Measurements from ENCODE around the gene PBRM1.

Gene PBRM1

DNA sequence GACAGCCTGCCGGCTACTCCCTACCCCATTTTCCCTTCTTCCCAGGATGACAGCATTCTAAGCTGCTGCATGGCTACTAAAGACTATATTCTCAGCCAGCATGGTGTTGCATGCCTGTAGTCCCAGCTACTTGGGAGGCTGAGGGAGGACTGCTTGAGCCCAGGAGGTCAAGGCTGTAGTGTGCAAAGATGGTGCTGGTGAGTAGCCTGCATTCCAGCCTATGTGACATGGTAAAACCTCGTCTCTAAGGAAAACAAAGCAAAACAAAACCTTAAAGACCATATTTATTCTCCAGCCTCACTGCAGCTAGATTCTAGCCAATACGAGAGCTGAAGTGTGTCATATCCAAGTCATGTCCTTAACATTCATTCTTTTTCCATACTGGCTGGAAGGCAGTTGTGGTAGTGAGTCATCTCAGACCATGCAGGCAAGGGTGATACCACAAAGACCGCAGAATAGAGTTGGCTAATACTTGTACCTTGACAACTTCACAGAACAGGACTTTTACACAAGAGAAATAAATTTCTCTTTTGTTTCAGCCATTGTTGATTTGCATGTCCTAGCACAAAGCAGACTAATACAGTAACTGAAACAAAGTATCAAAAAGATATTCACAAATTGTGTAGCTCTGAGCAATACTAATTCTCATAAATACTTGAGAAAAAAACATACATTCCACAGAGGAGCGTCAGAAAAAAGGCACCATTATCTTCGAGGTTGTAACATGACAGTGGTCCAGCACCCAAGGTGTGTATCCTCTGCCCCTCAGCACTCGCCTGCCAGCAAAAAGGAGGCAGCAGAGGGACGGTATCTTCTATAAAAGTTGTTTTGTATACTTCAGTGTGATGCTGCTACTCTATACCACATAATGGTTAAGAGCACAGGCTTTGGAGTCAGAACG lies 14.8 kb downstream of the PBRM1 start:
- DNase-seq (ENCODE audit: low spot score): no peak

DNA sequence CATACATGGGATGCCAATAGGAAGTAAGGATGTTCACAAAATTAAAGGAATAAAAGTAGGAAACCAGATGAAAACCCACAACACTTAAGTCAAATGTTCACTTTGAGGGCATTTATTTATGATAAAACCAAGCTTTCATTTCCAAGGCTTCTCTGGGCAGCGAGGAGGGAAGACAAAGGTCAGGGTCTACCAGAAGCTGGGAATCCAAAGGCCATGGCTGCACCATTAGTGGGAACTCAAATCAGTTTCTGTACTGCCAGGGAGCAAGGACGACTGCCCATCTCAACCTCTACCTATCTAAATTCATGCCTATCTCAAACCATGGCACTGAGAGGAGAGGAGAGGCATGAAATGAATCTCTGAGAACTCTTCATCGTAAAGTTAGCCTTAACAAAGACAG lies 22.6 kb downstream of the PBRM1 start:
- no peak for DNase-seq (ENCODE audit: low spot score)

DNA sequence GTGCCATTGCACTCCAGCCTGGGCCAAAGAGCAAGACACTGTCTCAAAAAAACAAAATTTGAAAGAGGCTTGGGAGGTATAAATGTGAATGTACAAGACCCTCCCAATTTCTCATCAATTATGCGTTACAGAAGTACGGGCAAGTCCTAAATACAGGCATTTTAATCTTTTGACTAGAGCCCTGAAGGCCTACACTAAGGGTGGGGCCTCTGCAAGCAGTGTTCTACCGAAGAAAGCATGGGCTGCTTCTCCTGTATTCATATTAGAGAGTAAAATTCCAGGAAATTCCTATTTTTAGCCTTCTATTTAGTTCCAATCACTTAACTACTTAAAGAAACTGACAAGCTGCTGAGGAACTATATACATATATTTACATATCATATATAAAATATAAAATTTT lies 25.7 kb downstream of the PBRM1 start:
- DNase-seq (ENCODE audit: low spot score): no peak

DNA sequence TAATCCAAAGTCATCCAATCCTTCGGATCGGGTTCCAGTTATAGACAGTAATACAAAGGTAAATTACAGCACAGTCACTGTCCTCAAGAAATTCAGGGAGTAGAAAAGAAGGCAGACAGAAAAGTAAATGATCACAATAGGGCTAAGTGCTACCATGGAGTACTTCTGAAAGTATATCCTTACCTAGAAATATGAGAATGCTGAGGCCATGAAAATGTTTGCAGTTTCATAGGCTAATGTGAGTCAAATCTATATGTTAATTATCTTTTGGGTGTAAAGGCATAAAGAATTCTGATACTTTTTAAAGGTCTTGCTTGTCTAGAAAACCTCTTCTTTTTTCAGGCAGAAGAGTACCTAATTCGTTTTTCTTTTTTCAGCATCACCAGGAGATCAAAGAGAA lies 29.8 kb downstream of the PBRM1 start:
- DNase-seq (ENCODE audit: low spot score): no peak

DNA sequence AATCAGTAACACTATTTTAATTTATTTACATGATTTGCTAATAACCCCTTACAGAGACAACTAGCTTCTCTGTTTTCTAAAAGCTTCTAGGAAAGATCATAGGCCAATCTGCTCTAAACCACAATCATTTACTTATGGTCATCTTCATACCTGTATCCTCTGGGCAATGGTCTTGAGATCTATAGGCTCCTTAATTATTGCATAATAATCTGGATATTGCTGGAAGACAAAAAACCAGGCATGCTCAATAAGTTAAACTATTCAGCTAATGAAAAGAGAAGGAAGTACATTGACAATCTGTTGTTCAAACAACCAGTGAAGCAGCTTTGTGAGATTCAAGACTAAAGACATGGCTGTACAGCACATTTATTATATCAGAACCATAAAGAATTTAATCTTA lies 34.1 kb downstream of the PBRM1 start:
- no peak for DNase-seq (ENCODE audit: low spot score)

DNA sequence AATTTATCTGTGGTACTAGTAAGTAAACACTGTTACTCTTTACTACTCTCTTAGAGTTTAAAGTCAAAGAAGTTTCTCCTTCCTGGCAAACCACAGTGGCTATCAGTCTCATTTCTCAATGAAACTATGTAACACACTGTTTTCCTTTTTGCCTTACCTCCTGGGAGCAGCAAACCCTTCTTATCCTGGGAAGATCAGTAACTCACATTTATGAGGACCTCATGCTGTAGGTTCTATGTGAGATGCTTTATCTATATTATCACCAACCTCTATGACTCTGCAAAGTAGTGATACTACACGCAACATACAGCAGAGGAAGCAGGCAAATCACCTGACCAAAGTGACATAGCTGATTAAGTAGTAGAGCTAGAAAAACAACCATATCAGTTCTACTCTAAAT lies 35.3 kb downstream of the PBRM1 start:
- no peak for DNase-seq (ENCODE audit: low spot score)

DNA sequence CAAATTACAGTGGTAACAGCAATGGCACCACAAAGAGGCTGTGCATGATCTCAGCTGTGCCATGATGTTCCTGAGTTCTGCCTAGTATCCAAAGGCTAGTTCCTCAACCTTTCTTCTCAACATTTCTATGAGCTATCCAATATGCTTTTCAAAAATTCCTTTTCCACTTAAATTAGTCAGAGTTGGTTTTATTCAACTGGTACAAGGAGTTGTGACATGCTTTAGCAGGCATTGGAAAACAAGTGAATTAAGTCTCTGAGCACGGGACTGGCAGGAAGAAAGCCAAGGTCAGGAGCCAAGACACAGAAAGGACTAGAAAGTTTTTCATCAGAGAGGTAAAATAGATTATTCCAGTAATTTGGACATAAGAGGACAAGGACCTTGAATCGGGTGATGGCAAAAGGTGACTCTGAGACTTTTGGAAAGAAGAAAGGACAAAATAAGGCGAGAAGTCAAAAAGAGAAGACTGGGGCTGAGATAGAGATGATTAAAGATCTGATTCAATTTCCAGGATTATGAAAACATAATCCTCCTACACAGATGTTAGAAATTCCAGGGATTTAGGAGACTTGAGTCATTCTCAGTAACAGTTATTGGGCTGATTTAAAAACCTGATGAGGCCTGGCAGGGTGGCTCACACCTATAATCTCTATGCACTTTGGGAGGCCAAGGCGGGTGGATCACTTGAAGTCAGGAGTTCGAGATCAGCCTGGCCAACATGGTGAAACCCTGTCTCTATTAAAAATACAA lies 36.1 kb downstream of the PBRM1 start:
- DNase-seq (ENCODE audit: low spot score): no peak

DNA sequence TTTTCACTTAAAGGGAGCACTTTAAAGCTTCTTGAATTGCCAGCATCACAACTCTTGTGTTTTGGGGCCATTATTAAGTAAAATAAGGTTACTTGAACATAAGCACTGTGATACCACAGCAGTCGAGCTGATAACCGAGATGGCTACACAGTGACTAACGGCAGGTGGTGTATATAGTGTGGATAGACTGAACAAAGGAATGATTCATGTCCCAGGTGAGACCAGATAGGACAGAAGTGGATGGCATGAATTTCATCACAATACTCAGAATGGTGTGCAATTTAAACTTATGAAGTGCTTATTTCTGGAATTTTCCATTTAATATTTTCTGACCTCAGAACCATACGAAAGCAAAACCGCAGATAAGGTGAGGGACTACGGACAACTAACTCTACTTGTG lies 40.2 kb downstream of the PBRM1 start:
- DNase-seq (ENCODE audit: low spot score): no peak

DNA sequence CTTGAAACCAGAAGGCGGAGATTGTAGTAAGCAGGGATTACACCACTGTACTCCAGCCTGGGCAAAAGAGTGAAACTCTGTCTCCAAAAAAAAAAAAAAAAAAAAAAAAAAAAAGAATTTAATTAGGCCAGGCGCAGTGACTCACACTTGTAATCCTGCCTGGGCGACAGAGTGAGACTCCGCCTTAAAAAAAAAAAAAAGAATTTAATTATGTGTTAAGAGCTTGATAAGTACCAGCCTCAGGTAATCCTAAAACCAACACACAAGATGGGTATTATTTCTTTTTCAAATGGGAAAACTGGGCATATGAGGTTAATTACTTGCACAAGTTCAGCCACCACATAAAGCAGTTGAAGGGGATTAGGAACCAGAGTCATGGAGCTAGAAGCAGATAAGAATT lies 49.0 kb downstream of the PBRM1 start:
- no peak for DNase-seq (ENCODE audit: low spot score)

DNA sequence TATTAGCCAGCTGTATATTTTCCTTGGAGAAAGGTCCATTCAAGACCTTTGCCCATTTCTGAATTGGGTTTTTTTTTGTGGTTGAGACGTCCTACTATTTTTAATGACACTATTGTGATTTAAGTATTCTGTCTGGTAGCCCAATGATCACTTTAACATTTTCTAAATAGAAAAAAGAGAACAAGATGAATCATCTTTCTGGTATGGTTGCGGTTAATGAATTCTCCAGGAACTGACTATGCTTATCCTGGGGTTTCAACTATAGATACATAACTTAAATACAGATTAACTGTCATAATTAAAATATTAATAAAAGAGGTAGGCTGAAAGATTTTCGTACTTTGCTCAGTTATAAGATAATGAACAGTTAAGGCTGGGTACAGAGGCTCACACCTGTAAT lies 51.9 kb downstream of the PBRM1 start:
- no peak for DNase-seq (ENCODE audit: low spot score)

DNA sequence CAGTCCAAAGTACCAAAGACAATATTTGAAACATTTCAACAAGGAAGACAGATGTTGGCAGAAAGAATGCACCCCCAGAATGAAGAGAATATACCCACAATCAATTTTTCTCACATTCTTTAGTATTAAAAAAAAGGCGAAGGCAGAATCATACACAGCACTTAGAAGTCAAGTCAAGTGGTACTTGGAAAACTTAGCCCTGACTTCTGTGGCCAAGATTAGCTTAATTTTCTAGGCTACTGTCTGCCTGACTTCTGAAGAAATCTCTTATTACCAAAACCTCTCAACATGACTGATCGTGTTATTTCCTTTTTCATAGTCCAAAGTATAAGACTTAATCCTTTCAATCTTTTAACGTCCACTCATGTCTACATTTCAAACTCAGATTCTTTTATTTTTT lies 60.7 kb downstream of the PBRM1 start:
- DNase-seq (ENCODE audit: low spot score): no peak

DNA sequence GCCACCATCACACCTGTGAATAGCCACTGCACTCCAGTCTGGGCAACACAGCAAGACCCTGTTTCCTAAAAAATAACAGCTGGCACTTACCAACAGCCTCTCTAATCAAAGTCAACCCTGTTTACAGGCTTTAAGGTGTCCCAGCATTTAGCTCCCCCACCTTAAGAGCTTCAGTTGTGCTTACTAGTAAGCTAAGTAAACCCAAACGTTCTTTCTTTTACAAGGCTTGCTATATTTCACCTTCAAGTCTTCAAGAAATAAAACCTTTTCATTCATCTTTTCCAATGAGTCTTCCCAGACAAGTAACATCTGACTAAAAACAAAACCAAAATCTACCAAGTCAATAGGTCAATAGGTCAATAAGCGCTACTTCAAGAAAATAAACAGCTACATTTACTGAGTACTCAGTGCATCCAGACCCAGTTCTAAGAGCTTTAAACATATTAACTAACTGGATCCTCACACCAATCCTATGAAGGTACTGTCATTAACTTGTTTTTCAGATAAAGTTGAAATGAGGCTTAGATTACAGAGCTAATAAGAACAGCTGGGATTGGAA lies 62.4 kb downstream of the PBRM1 start:
- no peak for DNase-seq (ENCODE audit: low spot score)

DNA sequence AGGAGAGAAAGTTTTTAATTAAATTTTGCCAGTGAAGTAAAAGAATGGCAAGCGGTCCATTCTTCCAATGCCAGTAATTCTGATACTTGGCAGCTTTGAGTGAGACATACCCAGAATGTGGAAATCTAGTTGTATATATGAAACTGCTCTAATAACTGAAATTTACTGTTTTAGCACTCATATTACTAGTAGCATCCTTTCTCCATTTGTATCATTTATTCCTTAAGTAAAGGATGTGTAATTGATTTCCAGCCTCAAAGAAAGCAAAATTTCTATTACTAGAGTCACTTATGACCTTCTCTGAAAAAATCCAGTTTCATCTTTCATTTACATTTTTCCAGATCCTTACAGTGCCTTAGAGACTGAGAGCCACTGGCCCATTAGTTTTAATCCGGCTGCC lies 65.1 kb downstream of the PBRM1 start:
- DNase-seq (ENCODE audit: low spot score): no peak

DNA sequence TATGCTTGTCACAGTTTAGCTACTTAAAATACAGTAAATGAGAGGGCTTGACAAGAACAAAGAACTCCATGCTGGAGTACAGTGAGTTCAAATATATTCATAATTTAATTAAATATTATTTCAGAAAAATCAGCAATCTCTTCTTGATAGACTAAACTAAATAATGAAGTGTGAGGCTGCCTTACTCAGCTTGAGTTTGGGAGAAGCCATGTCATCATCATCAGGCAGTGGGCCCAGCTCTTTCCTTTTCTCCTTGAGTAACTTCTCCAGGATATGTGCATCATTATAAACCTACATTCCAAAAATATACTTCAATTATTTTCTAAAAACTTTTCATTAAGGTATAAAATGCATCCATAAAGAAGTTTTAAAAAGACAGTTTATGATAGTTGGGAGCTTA lies 70.5 kb downstream of the PBRM1 start:
- DNase-seq (ENCODE audit: low spot score): no peak

DNA sequence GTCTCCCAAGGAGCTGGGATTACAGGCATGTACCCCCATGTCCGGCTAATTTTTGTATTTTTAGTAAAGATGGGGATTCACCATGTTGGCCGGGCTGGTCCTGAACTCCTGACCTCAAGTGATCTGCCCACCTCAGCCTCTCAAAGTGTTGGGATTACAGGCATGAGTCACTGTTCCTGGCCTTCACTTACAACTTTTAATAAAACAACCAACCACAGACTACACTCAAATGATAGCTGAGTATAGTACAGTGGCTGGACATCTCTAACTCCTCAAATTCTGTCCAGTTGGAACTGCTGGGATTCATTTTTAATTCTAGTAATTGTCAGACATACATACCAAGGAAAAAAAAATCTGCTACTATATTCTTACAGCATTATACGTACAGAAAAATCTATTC lies 71.0 kb downstream of the PBRM1 start:
- no peak for DNase-seq (ENCODE audit: low spot score)

DNA sequence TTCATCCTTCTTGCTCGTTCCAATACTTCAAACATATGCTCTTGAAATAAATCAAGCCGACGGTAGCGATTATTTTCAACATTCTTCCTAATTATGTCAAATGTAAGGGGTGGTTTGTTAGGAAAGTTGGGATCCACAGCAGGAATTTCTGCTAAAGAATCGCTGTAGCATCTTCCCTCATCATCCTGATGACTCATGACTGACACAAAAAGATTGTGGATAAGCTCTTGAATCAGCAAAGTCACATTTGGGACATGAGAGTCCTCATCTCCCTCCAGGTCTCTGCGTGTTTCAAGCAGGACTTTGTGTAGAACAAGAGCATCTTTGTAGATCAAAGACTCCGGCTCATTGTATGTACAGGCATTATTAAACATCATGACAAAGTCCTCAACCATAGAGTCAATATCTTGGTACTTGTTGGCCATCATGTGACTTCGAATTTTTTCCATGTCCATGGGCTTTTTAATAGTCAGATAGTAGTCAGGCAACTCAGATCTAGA lies 76.3 kb downstream of the PBRM1 start:
- no peak for DNase-seq (ENCODE audit: low spot score)

DNA sequence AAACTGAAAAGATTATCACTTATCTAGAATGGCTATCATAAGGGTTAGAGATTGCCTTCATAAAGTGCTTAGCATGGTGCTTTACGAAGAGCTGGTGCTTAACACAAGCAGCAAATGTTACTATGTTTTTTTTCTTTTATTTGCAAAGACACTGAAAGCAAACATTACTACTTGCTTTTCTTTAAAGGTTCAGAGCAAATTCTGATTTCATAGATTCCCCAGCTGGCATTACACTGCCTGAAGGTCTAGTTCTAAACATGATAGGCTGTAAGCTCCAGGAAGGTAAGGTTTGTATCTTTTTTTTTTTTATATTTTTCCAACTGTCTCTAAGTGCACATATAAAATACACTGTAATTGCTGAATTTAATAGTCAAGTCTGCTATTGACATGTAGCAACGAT lies 77.4 kb downstream of the PBRM1 start:
- DNase-seq (ENCODE audit: low spot score): no peak

DNA sequence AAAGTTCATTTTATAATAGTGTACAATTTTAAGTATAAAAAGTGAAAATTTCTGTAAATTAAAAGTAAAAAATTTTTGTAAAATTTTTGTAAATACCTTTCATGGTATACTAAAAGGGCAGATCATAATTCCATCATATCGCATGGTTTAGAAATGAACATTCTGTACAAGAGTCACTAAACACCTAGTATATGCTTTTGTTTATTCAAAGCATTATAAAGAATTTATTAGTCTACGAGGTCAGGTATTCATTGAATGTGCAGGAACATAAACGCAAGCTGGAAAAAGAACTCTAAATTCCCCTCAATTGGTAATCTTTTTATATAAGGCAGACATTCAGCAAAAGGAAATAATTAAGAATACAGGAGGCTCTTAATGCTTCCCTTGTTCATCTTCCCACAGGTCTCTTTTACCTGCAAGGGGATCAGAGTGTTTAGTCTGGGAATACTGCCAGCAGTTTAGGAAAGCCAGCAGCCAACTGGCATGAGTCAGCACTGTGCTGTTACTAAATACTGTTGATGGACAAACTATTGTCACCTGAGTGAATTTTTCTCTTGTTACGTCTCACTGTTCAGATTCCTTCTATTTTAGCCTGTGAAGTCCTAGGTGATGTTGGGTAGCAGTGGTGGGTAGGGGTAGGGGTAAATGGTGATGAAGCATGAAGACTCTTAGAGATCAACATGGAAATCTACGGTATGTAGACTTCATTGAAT lies 79.2 kb downstream of the PBRM1 start:
- DNase-seq (ENCODE audit: low spot score): no peak

DNA sequence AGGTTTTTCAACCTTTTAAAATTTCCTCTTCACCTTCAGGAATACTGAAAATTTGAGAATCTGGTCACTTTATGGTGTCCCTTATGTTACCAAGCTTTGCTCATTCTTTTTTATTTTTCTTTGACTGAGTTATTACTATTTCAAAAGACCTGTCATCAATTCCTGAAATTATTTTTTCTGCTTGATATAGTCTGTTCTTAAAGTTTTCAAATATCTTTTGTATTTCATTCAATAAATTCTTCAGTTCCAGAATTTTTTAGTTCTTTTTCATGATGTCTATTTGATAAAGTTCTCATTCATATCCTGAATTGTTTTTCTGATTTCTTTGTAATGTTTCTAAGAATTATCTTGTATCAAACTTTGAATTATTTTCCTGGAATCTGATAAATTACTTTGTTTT lies 85.5 kb downstream of the PBRM1 start:
- DNase-seq (ENCODE audit: low spot score): no peak

DNA sequence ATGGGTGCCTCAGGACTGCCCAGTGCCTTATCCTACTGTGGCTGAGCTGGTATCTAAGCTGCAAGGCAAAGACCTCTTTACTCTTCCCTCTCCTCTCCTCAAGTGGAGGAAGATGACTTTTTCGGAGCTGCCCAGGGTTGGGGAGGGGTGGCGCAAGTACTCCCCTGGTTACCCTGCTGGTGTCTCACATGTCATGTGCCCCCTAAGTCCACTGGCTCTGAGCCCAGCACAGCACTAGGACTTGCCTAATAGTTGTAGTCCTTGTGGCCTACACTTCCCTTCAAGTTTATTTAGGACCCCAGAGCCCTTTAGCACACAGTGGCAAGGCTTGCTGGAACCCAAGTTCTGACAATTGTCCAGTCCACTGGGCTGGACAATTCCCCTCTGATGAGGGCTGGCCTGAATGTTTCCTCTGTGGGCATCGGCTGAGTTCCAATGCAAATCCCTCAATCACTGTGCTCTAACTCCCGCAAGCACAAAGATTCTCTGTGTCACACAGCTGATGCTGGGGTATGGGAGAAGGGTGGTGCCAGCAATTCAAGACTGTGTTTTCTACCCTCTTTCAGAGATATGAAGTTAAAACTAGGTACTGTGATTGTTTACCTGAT lies 89.0 kb downstream of the PBRM1 start:
- no peak for DNase-seq (ENCODE audit: low spot score)

DNA sequence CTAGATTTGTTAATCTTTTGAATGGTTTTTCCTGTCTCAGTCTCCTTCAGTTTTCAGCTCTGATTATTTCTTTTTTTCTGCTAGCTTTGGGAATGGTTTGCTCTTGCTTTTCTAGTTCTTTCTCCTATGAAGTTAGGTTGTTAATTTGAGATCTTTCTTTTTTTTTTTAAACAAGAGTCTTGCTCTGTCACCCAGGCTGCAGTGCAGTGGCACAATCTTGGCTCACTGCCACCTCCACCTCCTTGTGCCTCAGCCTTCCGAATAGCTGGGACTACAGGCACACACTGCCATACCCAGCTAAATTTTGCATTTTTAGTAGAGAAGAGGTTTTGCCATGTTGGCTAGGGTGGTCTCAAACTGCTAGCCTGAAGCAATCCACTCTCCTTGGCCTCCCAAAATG lies 92.6 kb downstream of the PBRM1 start:
- no peak for DNase-seq (ENCODE audit: low spot score)

Data from left forelimb (tissue), 1 donor.